GM12873 (cell line): ENCODE results near the gene HIVEP2.

Experiments
- TF ChIP-seq, protein P1 (sequence below): IDR thresholded peaks from 2 replicates; pipeline ENCODE4 v1.5.1; 2012; ENCODE audit warnings: low read depth, mild to moderate bottlenecking, moderate library complexity, low read length, control low read depth; ENCODE audit not compliant: insufficient read depth; ENCODE audit errors: missing control alignments

Gene HIVEP2

DNA sequence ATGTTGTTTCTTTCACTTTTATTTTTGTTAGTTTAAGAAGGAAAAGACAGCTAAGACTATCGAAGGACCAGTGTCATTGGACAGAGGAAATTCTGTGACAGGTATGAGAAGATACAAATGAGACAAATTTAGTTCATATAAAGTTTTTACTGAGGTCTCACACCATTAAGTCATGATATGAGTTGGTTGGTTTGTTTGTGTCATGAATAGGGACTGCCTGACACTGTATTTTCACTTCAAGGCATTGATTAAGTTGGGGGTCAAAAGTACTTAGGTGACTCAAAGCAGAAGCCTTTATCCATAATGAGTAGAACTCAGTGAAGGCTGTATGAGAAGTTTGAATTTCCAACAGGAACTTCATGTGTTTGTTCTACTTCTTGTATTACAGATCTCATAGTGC lies 21.3 kb upstream of the HIVEP2 start:
- TF ChIP-seq, protein P1, sequence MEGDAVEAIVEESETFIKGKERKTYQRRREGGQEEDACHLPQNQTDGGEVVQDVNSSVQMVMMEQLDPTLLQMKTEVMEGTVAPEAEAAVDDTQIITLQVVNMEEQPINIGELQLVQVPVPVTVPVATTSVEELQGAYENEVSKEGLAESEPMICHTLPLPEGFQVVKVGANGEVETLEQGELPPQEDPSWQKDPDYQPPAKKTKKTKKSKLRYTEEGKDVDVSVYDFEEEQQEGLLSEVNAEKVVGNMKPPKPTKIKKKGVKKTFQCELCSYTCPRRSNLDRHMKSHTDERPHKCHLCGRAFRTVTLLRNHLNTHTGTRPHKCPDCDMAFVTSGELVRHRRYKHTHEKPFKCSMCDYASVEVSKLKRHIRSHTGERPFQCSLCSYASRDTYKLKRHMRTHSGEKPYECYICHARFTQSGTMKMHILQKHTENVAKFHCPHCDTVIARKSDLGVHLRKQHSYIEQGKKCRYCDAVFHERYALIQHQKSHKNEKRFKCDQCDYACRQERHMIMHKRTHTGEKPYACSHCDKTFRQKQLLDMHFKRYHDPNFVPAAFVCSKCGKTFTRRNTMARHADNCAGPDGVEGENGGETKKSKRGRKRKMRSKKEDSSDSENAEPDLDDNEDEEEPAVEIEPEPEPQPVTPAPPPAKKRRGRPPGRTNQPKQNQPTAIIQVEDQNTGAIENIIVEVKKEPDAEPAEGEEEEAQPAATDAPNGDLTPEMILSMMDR: no peak

DNA sequence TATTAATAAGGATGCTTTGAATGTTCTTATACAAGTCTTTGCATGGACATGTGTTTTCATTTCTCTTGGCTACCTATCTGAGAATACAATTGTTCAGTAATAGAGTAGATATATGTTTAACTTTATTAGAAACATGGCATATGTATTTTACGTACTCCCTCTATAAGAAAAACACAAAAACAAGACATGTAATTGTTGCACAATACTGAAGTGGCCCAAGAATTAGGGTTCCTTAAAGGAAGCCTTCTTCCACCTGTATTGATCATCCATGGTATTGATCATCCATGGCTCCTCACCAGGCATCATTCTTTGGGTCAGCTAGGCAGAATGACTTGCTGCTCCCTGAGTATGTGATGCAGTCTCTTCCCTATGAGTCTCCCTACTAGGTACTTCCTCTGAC lies 20.2 kb upstream of the HIVEP2 start:
- TF ChIP-seq, protein P1: no peak

DNA sequence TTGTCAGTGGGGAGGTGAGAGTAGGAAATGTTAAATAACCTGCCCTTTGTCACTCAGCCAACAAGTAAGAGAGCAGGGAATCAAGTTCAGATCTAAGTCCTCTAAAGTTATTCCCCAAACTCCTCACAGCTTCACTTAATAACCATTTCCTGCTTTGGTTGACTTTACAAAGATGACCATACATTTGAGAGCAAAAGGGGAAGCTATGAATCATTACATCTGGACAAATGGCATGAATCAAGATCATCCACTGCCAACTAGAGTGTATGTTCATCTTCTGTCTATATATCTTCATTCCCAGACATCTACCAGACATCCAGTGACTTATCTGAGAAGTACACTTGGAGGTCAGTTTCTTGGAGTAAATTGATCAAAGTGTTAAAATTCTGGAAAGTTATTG lies 15.1 kb upstream of the HIVEP2 start:
- TF ChIP-seq, protein P1: no peak

DNA sequence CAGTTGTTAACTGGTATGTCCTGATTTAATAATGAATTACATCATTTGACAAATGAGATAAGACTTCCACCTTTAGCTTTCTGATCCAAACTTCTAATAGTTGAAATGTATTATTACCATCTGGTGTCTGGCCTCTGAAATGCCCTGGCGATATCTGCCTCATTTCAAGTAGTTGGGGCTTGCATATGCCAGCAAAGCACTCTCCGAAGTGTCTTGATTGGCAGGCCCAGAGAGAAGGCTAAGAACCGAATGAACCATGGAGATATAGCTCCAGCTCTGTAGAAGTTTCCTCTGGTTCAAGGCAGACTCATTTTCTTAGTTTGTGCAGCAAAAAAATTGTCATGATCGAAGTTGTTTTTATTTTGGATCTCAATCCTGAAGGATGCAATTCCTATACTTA lies 13.4 kb upstream of the HIVEP2 start:
- TF ChIP-seq, protein P1: no peak

DNA sequence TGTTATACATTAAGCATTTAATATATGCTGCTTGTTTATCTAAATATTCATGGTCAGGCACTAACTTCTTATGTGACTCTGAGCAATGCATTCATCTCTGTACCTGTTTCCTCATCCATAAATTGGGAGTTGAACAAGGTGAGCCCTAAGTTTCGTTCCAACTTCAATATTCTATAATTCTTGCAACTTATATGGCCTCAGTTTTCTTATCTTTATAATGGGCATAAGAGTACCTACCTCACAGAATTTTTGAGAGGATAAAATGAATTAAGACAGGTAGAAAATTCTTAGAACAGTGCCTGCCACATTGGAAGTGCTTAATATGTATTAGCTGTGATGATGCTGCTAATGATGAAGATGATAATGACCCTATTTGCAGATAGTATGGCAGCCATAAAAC lies 11.8 kb upstream of the HIVEP2 start:
- TF ChIP-seq, protein P1: no peak

DNA sequence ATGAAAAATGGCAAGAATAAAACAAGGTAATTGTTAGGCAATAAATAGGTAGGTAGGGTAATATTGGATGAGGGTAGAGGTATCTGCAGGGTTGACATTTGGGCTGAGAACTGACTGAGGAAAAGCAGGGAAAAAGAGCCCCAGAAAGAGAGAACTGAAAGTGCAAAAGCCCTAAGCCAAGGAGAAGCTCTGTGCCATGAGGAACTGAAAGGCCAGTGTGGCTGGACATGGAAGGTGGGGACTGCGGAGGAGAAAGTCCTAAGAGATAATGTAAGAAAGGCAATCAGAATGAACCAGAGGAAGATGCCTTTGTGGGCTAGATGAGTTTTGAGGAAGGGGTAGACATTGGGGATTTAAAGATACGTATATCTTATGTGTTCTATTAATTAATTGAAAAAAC lies 9.9 kb upstream of the HIVEP2 start:
- TF ChIP-seq, protein P1: no peak

DNA sequence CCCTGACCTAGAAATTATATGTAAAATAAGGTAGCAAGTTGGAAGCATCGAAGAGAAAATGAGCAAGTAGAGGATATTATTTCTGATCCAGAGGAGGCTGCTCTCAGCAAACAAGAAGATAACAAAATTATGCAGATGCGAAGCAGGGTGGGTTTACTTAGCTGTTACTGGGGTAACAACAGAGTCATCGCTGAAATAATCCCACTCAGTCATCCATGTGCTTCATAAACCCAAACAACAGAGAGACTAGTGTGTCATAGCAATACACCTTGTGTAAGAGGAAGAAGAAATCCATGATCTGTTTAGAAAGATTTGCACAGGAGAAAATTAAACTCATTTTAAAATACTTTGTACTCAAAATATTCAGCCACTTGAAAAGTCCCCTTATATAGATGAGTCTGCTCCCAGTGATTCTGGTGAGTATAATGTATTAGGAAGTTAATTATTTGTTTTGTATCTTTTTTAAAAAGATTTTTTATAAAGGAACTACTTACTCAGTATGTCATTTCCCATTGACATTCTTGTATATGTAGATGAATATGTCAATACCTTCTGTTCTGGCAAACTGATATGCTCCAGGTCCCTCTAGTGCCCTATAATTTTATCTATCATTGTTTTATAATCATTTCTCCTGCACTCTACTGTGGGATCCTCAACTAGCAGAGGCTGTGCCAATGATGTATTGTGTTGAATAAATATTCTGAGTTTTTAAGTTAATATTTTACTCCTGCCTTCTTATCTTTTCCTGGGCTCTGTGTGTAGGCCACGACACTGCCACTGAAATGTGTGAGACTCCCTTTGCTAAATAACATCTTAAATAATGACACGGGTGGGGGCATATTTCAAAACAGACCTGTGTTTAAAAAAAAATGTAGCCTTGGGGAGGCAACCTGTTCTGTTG lies 8.6 kb upstream of the HIVEP2 start:
- TF ChIP-seq, protein P1: no peak
